B cell (primary cell): ENCODE measurements around the gene DNM2. TPM values are rescaled to one million over a fixed set of nuclear protein-coding genes. Genes with fewer than 3 reads are reported as not detected.

Experiments used
- ATAC-seq: fragments of 200-7000 bp; cut with Tn5 transposase; one replicate; pipeline ENCODE4 v1.10.0; 2021; ENCODE audit warnings: low read depth, mild to moderate bottlenecking, moderate number of reproducible peaks, moderate library complexity
- CTCF ChIA-PET: fragments of 350-600 bp; sonication (Branson Sonifier 250); formaldehyde crosslinking; loops from one replicate; lab custom pipeline; 2021; ENCODE audit warnings: antibody characterized with exemption, inconsistent platforms; lab: Charles Lee
- POLR2A ChIA-PET: fragments of 350-600 bp; sonication (Branson Sonifier 250); formaldehyde crosslinking; loops from one replicate; lab custom pipeline; 2021; ENCODE audit warnings: antibody characterized with exemption; lab: Charles Lee
- DNase-seq: peaks from one replicate; pipeline ENCODE4 v3.0.0; 2013
- H2AFZ ChIP-seq: 2 replicates; pipeline ENCODE4 v1.6.1; 2012; ENCODE audit warnings: mild to moderate bottlenecking, low read depth, low read length; ENCODE audit not compliant: insufficient read depth, poor library complexity, severe bottlenecking
- H3K27ac ChIP-seq, 2 donors: 1 replicate in 1 of 2; 2 replicates in 1 of 2; pipeline ENCODE4 v1.5.1; 2012 to 2013; ENCODE audit warnings: low read length in 2 of 2, mild to moderate bottlenecking in 2 of 2, moderate library complexity in 1 of 2
- H3K27me3 ChIP-seq, 4 experiments: fragments of 200-600 bp in 1 of 4; sonication (generic) in 1 of 4; replicated peaks in 1 of 4; 1 replicate in 2 of 4; 2 replicates in 2 of 4; pipeline versions ENCODE4 v1.6.1 to v1.7.0; 2013 to 2016; ENCODE audit warnings: low read length in 3 of 4, mild to moderate bottlenecking in 2 of 4, mixed read lengths in 1 of 4, moderate library complexity in 1 of 4; ENCODE audit not compliant: insufficient read depth in 4 of 4, control insufficient read depth in 3 of 4; ENCODE audit errors: control extremely low read depth in 1 of 4
- H3K36me3 ChIP-seq, 2 experiments: replicated peaks in 1 of 2; 1 replicate in 1 of 2; 2 replicates in 1 of 2; pipeline versions ENCODE4 v1.6.1 to v1.7.1; 2013; ENCODE audit warnings: low read length in 1 of 2; ENCODE audit not compliant: insufficient read depth in 2 of 2, control insufficient read depth in 1 of 2; ENCODE audit errors: control extremely low read depth in 1 of 2, extremely low read depth in 1 of 2
- H3K4me1 ChIP-seq, 2 donors: fragments of 200-600 bp in 1 of 2; sonication (generic) in 1 of 2; 1 replicate in 1 of 2; 2 replicates in 1 of 2; pipeline versions ENCODE4 v1.5.1 to v1.6.1; 2013 to 2017; ENCODE audit warnings: low read length in 2 of 2; ENCODE audit not compliant: control insufficient read depth in 2 of 2, insufficient read depth in 2 of 2
- H3K4me2 ChIP-seq: replicated peaks from 2 replicates; pipeline ENCODE3; 2012; ENCODE audit warnings: mild to moderate bottlenecking, low read depth, low read length; ENCODE audit not compliant: poor library complexity, severe bottlenecking
- H3K4me3 ChIP-seq, 5 experiments: fragments of 200-600 bp in 1 of 5; sonication (generic) in 1 of 5; 1 replicate in 3 of 5; 2 replicates in 2 of 5; pipeline versions ENCODE4 v1.5.1 to v1.7.0; 2011 to 2016; ENCODE audit warnings: low read length in 4 of 5, mild to moderate bottlenecking in 4 of 5, low read depth in 2 of 5, control low read depth in 1 of 5, moderate library complexity in 1 of 5; ENCODE audit not compliant: insufficient read depth in 1 of 5; ENCODE audit errors: control extremely low read depth in 1 of 5, extremely low read depth in 1 of 5
- H3K79me2 ChIP-seq: fragments of 200-600 bp; sonication (generic); one replicate; pipeline ENCODE4 v1.6.0; 2016; ENCODE audit warnings: low read length; ENCODE audit not compliant: control insufficient read depth, insufficient read depth
- H3K9ac ChIP-seq: fragments of 200-600 bp; sonication (generic); 2 replicates; pipeline ENCODE4 v1.6.1; 2017; ENCODE audit warnings: mild to moderate bottlenecking, low read length, moderate library complexity
- H3K9me3 ChIP-seq, 3 donors: one replicate each; pipeline versions ENCODE4 v1.6.1 to v1.7.1; 2013; ENCODE audit warnings: low read length in 2 of 3; ENCODE audit not compliant: control insufficient read depth in 2 of 3, insufficient read depth in 1 of 3; ENCODE audit errors: control extremely low read depth in 1 of 3
- H4K20me1 ChIP-seq: 2 replicates; pipeline ENCODE4 v1.6.0; 2012; ENCODE audit warnings: mild to moderate bottlenecking, low read length; ENCODE audit not compliant: insufficient read depth, control insufficient read depth, poor library complexity, severe bottlenecking
- H3K27ac Mint-ChIP-seq: one replicate; pipeline ENCODE4 v1.8.0; 2021; ENCODE audit warnings: mixed read lengths
- H3K27me3 Mint-ChIP-seq: one replicate; pipeline ENCODE4 v1.8.0; 2021; ENCODE audit warnings: mixed read lengths
- H3K4me1 Mint-ChIP-seq: one replicate; pipeline ENCODE4 v1.8.0; 2021; ENCODE audit warnings: mixed read lengths
- H3K4me3 Mint-ChIP-seq: one replicate; pipeline ENCODE4 v1.8.0; 2021; ENCODE audit warnings: mixed read lengths
- H3K9me3 Mint-ChIP-seq: one replicate; pipeline ENCODE4 v1.8.0; 2022; ENCODE audit warnings: mixed read lengths; ENCODE audit not compliant: insufficient read depth
- CTCF ChIP-seq: fragments of 200-600 bp; IDR thresholded peaks from one replicate; pipeline ENCODE4 v1.8.0; 2022; ENCODE audit warnings: antibody characterized with exemption, mild to moderate bottlenecking
- EZH2 ChIP-seq: IDR thresholded peaks from 2 replicates; pipeline ENCODE4 v1.6.1; 2012; ENCODE audit warnings: borderline replicate concordance, low read depth, mild to moderate bottlenecking, moderate library complexity, low read length; ENCODE audit not compliant: insufficient read depth, poor library complexity, severe bottlenecking
- WGBS: methylation state at CpG from one replicate; pipeline ENCODE4 v1.1.5; 2013; ENCODE audit warnings: missing lambda C conversion rate; ENCODE audit not compliant: insufficient coverage; 5-methylcytosine and 5-hydroxymethylcytosine counted together
- intact Hi-C: fragments of 100-400 bp; cut with micrococcal nuclease; formaldehyde crosslinking; loops from one replicate; pipeline ENCODE4 v1.10.0; 2022
- polyA plus RNA-seq: library from polyadenylated mRNA; depleted of rRNA; stranded (reverse); fragments of >200 nt; gene quantifications from 2 replicates; pipeline ENCODE4 v1.2.3, GENCODE V29; 2012
- total RNA-seq, 2 donors: library from RNA; stranded (reverse); fragments of 120-200 nt in 1 of 2; gene quantifications; 1 replicate in 1 of 2; 2 replicates in 1 of 2; pipeline versions ENCODE4 v1.2.3 to v1.2.4, GENCODE V29; 2013 to 2022

Gene DNM2
- total and polyA plus RNA-seq, 2 donors (not counting 1 experiment from before 2014, with no cell fraction given) = 163 to 353 TPM

GRCh38 chr19:10761443-10762250 is 43.8 kb downstream of the DNM2 start:
- peaks cover 51% of the 10 kb centered on the region for H4K20me1 ChIP-seq
- H2AFZ ChIP-seq = no peak overlapping the region
- peak overlapping the region; percentile 26 for H3K4me2 ChIP-seq
- no peak overlapping the region for H3K4me3 ChIP-seq
- H3K9ac ChIP-seq = no peak overlapping the region
- H3K27me3 Mint-ChIP-seq = no peaks in the 10 kb centered on the region
- POLR2A ChIA-PET = interaction anchor here (0.6 to 3.1 kb wide), 2 partner anchors 16 to 44 kb away, joined by 3 to 23 read pairs; partner anchors contain the start of gene DNM2
- 97% methylated on average over 13 of the region's 19 CpGs for WGBS
- H3K9me3 Mint-ChIP-seq = no peaks in the 10 kb centered on the region
- no peaks in the 10 kb centered on the region for H3K27me3 ChIP-seq
- ATAC-seq = no peak
- peak overlapping the region; percentile 92 for H3K27ac Mint-ChIP-seq
- peaks cover 0 to 36% of the 10 kb centered on the region in 2 experiments for H3K36me3 ChIP-seq
- peaks cover 59 to 92% of the 10 kb centered on the region in 2 donors for H3K4me1 ChIP-seq
- CTCF ChIA-PET = interaction anchor here (1.4 to 4.3 kb wide), 2 partner anchors 30 to 44 kb away, joined by 3 to 31 read pairs; partner anchors contain the start of gene DNM2
- intact Hi-C loops = no loop called here
- TF ChIP-seq CTCF (no peak), EZH2 (no peak)
- no peak for DNase-seq
- H3K4me3 Mint-ChIP-seq = peak overlapping the region; percentile 52
- peaks cover 80% of the 10 kb centered on the region for H3K4me1 Mint-ChIP-seq
- peaks cover 93% of the 10 kb centered on the region for H3K79me2 ChIP-seq
- H3K27ac ChIP-seq = peak overlapping the region; percentile 59 to 70
- H3K9me3 ChIP-seq = peaks cover 0 to 7% (median 0%) of the 10 kb centered on the region in 3 donors

DNA sequence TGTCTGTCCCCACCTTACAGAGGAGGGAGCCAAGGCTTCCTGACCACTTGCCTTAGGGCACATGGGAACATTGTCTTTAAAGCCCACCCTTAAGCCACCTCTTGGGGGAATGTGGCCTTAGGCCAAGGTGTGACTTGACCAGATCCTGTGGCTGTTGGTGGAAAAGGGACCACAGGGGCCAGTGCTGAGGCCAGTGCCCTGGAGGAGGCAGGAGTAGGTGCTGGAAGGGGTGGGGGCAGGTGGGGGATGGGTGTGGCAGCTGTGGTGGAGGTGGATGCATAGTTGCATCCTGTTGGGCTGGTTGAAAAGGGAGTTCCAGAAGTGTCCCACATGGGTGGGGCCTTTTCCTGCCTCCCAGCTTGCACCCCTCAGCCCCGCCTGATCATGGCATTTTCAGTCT is 44.8 kb downstream of the DNM2 start:
- no peak overlapping the region for H2AFZ ChIP-seq
- no peaks in the 10 kb centered on the region for H3K27me3 ChIP-seq
- Mint-ChIP-seq H3K9me3 (no peaks in the 10 kb centered on the region), H3K27ac (peak overlapping the region; percentile 92), H3K4me1 (peaks cover 75% of the 10 kb centered on the region), H3K4me3 (peak overlapping the region; percentile 57), H3K27me3 (no peaks in the 10 kb centered on the region)
- peaks cover 0 to 7% (median 0%) of the 10 kb centered on the region in 3 donors for H3K9me3 ChIP-seq
- ChIA-PET POLR2A (interaction anchor here (0.6 kb wide), 1 partner anchor 64 kb away, joined by 4 read pairs; no protein-coding TSS in a partner anchor), CTCF (interaction anchor here (1.4 kb wide), 1 partner anchor 31 kb away, joined by 3 read pairs; no protein-coding TSS in a partner anchor)
- no peak overlapping the region for H3K4me3 ChIP-seq
- intact Hi-C loops = no loop called here
- H3K4me2 ChIP-seq = peak overlapping the region; percentile 45
- peaks cover 0 to 44% of the 10 kb centered on the region in 2 experiments for H3K36me3 ChIP-seq
- ATAC-seq (no peak), DNase-seq (no peak)
- peak overlapping the region; percentile 59 to 70 for H3K27ac ChIP-seq
- peaks cover 54% of the 10 kb centered on the region for H4K20me1 ChIP-seq
- no peak for TF ChIP-seq EZH2
- TF ChIP-seq CTCF = no peak
- H3K9ac ChIP-seq = no peak overlapping the region
- H3K79me2 ChIP-seq = peaks cover 93% of the 10 kb centered on the region
- whole genome bisulfite sequencing = no CpG with 5 or more reads among the region's 1 CpG
- H3K4me1 ChIP-seq = peaks cover 55 to 84% of the 10 kb centered on the region in 2 donors
